PC-3 (cell line): ENCODE results near the gene NXPE2. TPM values are rescaled to one million over a fixed set of nuclear protein-coding genes. Genes with fewer than 3 reads are reported as not detected.

ENCODE experiments used
- ATAC-seq: fragments of 200-7000 bp; cut with Tn5 transposase; 2 replicates; pipeline ENCODE4 v1.9.1; 2020; ENCODE audit warnings: mild to moderate bottlenecking, moderate library complexity
- BruUV-seq: library from RNA; stranded (reverse); fragments of 400-500 nt; replicated peaks from 2 replicates; lab custom pipeline; 2021; lab: Mats Ljungman, UMichigan
- CTCF ChIA-PET: fragments of 300-600 bp; sonication (Branson Sonifier 250); formaldehyde crosslinking; loops from one replicate; lab custom pipeline; 2022; ENCODE audit warnings: antibody characterized with exemption; lab: Charles Lee
- POLR2A ChIA-PET: fragments of 300-600 bp; sonication (Branson Sonifier 250); formaldehyde crosslinking; loops from one replicate; lab custom pipeline; 2022; ENCODE audit warnings: antibody characterized with exemption; ENCODE audit not compliant: unreplicated experiment; lab: Charles Lee
- DNase-seq: peaks from one replicate; pipeline ENCODE4 v3.0.0-alpha.2; 2015
- H2AFZ ChIP-seq: fragments of 300-600 bp; sonication (generic); 2 replicates; pipeline ENCODE4 v1.6.0; 2016; ENCODE audit warnings: antibody characterized with exemption, low read length
- H3F3A ChIP-seq: fragments of 300-600 bp; sonication (generic); one replicate; pipeline ENCODE4 v1.6.0; 2017; ENCODE audit warnings: antibody characterized with exemption, low read length, control low read depth, mild to moderate bottlenecking; ENCODE audit not compliant: unreplicated experiment
- H3K27ac ChIP-seq: fragments of 300-600 bp; sonication (generic); 2 replicates; pipeline ENCODE4 v1.5.1; 2016; ENCODE audit warnings: mild to moderate bottlenecking, low read length
- H3K27me3 ChIP-seq: fragments of 300-600 bp; sonication (generic); 2 replicates; pipeline ENCODE4 v1.6.1; 2016; ENCODE audit warnings: low read length, mixed read lengths
- H3K36me3 ChIP-seq: fragments of 300-600 bp; sonication (generic); 2 replicates; pipeline ENCODE4 v1.6.1; 2016; ENCODE audit warnings: low read depth, mixed run types, low read length, mixed read lengths
- H3K4me1 ChIP-seq: fragments of 300-600 bp; sonication (generic); 2 replicates; pipeline ENCODE4 v1.5.1; 2016; ENCODE audit warnings: low read length; ENCODE audit not compliant: insufficient read depth
- H3K4me2 ChIP-seq: fragments of 300-600 bp; sonication (generic); 2 replicates; pipeline ENCODE4 v1.6.0; 2016; ENCODE audit warnings: low read length
- H3K4me3 ChIP-seq: fragments of 300-600 bp; sonication (generic); 2 replicates; pipeline ENCODE4 v1.5.1; 2016; ENCODE audit warnings: mild to moderate bottlenecking, low read length, mixed read lengths
- H3K79me2 ChIP-seq: fragments of 300-600 bp; sonication (generic); 2 replicates; pipeline ENCODE4 v1.6.1; 2017; ENCODE audit warnings: low read length, mixed read lengths
- H3K9ac ChIP-seq: fragments of 300-600 bp; sonication (generic); 2 replicates; pipeline ENCODE4 v1.6.0; 2016; ENCODE audit warnings: mild to moderate bottlenecking, low read length
- H3K9me2 ChIP-seq: fragments of 300-600 bp; sonication (generic); replicated peaks from 2 replicates; pipeline ENCODE4 v1.6.1; 2016; ENCODE audit warnings: mixed run types, low read length, mixed read lengths
- H3K9me3 ChIP-seq: fragments of 300-600 bp; sonication (generic); 2 replicates; pipeline ENCODE4 v1.6.1; 2016; ENCODE audit warnings: low read length, mixed read lengths
- H4K20me1 ChIP-seq: fragments of 300-600 bp; sonication (generic); 2 replicates; pipeline ENCODE4 v1.6.1; 2016; ENCODE audit warnings: low read length, mixed read lengths
- CTCF ChIP-seq: fragments of 300-600 bp; sonication (generic); conservative IDR thresholded peaks from 2 replicates; pipeline ENCODE4 v1.5.1; 2017; ENCODE audit warnings: antibody characterized with exemption, low read depth, mild to moderate bottlenecking, low read length
- EZH2 ChIP-seq: fragments of 300-600 bp; sonication (generic); IDR thresholded peaks from one replicate; pipeline ENCODE4 v1.6.1; 2017; ENCODE audit warnings: antibody characterized with exemption, mild to moderate bottlenecking, low read length; ENCODE audit not compliant: unreplicated experiment
- EZH2phosphoT487 ChIP-seq: fragments of 300-600 bp; sonication (generic); IDR thresholded peaks from 2 replicates; pipeline ENCODE4 v1.6.1; 2018; ENCODE audit warnings: mild to moderate bottlenecking, antibody characterized with exemption, low read length, borderline replicate concordance
- intact Hi-C: fragments of 100-400 bp; cut with micrococcal nuclease; formaldehyde crosslinking; loops from 2 replicates; pipeline ENCODE4 v1.9.0; 2023
- total RNA-seq: library from RNA; depleted of rRNA; stranded (reverse); fragments of >200 nt; gene quantifications from 2 replicates; pipeline ENCODE4 v1.2.3, GENCODE V29; 2014

The NXPE2 gene
- total RNA-seq, 1 experiment from 2014 or later, result not detected

- H3K9me2 ChIP-seq, result no peaks in the 10 kb centered on the region
- H3K9ac ChIP-seq, result no peak overlapping the region
- intact Hi-C loops, result no loop called here
- H3F3A ChIP-seq, result no peaks in the 10 kb centered on the region
- no peaks in the 10 kb centered on the region for H3K36me3 ChIP-seq
- H4K20me1 ChIP-seq, result no peaks in the 10 kb centered on the region
- ATAC-seq, result no peak
- no peak overlapping the region for H3K4me3 ChIP-seq
- H3K79me2 ChIP-seq, result no peaks in the 10 kb centered on the region
- TF ChIP-seq EZH2, result no peak
- no peak for TF ChIP-seq EZH2phosphoT487
- TF ChIP-seq CTCF, result no peak
- no peaks in the 10 kb centered on the region for H3K4me1 ChIP-seq
- ChIA-PET POLR2A (no interaction called here), CTCF (no interaction called here)
- H3K27me3 ChIP-seq, result peaks cover 6% of the 10 kb centered on the region; the same call in 1 of the 2 replicates
- H2AFZ ChIP-seq, result no peak overlapping the region
- H3K4me2 ChIP-seq, result no peak overlapping the region
- H3K27ac ChIP-seq, result no peak overlapping the region
- no peaks in the 10 kb centered on the region for H3K9me3 ChIP-seq
- BruUV-seq, result no TSS peak
- no peak for DNase-seq
Observed at GRCh38 chr11:114724916-114725524, 46.7 kb downstream of the NXPE2 start.

DNA sequence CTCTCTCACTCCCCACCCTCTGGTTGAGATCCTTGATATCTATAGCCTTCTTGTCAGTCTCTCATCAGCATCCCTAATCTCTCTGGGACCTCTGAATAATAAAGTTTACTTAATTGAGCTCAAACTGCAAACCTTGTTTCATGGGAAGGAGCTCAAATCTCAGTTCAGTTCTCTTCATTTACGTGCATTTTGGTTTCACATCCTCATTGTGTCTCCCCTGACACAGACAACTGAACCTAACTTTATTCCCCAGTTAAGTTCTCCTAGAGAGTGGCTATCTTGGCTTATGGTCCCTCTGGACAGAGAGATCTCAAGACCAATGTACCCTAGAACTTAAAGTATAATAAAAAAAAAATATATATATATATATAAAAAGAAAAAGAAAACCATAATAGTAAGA is 47.3 kb downstream of the NXPE2 start:
- H3F3A ChIP-seq, result no peaks in the 10 kb centered on the region
- H3K9me3 ChIP-seq, result no peaks in the 10 kb centered on the region
- ATAC-seq (no peak), DNase-seq (no peak)
- 0 out of 2 replicates have a peak, but pooled peaks cover 2% of the 10 kb centered on the region for H3K27me3 ChIP-seq
- no peak overlapping the region for H3K4me2 ChIP-seq
- H4K20me1 ChIP-seq, result no peaks in the 10 kb centered on the region
- no TSS peak for BruUV-seq
- H3K36me3 ChIP-seq, result no peaks in the 10 kb centered on the region
- CTCF ChIA-PET, result no interaction called here
- no peak overlapping the region for H3K4me3 ChIP-seq
- no peak overlapping the region for H2AFZ ChIP-seq
- no peaks in the 10 kb centered on the region for H3K9me2 ChIP-seq
- no peak overlapping the region for H3K9ac ChIP-seq
- intact Hi-C loops, result no loop called here
- H3K4me1 ChIP-seq, result no peaks in the 10 kb centered on the region
- H3K27ac ChIP-seq, result no peak overlapping the region
- H3K79me2 ChIP-seq, result no peaks in the 10 kb centered on the region
- no peak for TF ChIP-seq CTCF
- TF ChIP-seq EZH2, result no peak
- TF ChIP-seq EZH2phosphoT487, result no peak
- POLR2A ChIA-PET, result no interaction called here

- no peaks in the 10 kb centered on the region for H3K9me3 ChIP-seq
- CTCF ChIA-PET, result no interaction called here
- no peaks in the 10 kb centered on the region for H3K9me2 ChIP-seq
- H3K4me3 ChIP-seq, result no peak overlapping the region
- H3K27me3 ChIP-seq, result no peaks in the 10 kb centered on the region
- TF ChIP-seq CTCF (no peak), EZH2 (no peak), EZH2phosphoT487 (no peak)
- no peak overlapping the region for H3K27ac ChIP-seq
- no peaks in the 10 kb centered on the region for H3K4me1 ChIP-seq
- no peak overlapping the region for H3K9ac ChIP-seq
- H3F3A ChIP-seq, result no peaks in the 10 kb centered on the region
- ATAC-seq, result no peak
- intact Hi-C loops, result no loop called here
- no TSS peak for BruUV-seq
- no peak for DNase-seq
- POLR2A ChIA-PET, result no interaction called here
- H4K20me1 ChIP-seq, result no peaks in the 10 kb centered on the region
- no peak overlapping the region for H3K4me2 ChIP-seq
- no peaks in the 10 kb centered on the region for H3K36me3 ChIP-seq
- no peak overlapping the region for H2AFZ ChIP-seq
- H3K79me2 ChIP-seq, result no peaks in the 10 kb centered on the region
Observed at GRCh38 chr11:114736806-114737205, 58.5 kb downstream of the NXPE2 start.
